Measurements from ENCODE around the gene RASA3.

The RASA3 gene

DNA sequence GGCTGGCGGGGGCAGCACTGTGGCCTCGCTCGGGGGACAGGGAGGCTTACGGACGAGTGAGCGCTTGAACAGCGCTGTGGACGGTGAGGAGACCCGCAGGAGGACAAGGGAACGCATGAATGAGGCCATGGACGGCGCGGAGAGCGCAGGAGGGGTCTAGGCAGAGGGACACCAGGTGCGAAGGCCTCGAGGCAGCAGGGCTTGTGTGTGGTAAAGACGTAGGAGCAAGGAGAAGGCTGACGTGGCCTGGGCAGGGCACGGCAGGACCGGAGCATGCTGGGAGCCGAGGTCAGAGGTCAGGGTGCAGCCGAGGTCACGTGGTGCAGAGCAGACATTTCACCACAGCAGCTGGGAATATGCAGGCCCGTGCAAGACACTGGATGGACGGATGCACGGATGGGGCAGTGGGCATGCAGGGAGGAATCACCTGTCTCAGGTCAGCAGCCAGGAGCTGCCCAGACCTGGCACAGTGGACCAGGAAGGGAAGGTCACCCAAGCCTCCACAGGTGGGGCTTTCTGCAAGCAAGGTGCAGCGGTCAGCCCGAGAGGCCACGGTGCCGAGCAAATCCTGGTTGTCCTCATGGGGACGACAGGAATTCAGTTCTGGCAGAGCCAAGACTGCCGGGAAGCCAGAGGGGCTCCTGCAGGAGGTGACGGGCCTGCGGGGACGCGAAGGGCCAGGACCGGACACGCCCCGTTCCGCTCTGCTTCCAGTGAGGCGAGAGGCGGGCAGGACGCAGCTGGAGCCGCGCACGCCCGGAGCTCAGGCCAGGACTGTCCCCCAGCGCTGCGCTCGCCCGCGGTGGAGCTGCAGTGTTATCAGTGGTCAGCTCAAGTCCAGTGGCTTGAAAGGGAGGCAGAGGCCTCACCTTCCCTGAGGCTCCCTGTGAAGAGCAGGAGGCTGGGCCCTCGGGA is 72.2 kb downstream of the RASA3 start:
- Histone ChIP-seq H3K36me3 (ENCODE audit: insufficient read depth, insufficient read length, low read length) (peaks cover 30% of the 10 kb centered on the region), H3K4me1 (ENCODE audit: insufficient read depth, insufficient read length) (peaks cover 19% of the 10 kb centered on the region), H3K4me3 (ENCODE audit: insufficient read length, low read depth) (no peak overlapping the region), H3K9me3 (ENCODE audit: insufficient read depth, low read length) (no peaks in the 10 kb centered on the region), H3K9ac (ENCODE audit: insufficient read length, low read depth) (no peak overlapping the region), H3K27me3 (ENCODE audit: insufficient read depth, insufficient read length) (no peaks in the 10 kb centered on the region)
- TF ChIP-seq ZNF274 (IDR thresholded peaks at IDR 0.05; ENCODE audit: low read depth, low read length) = no peak
- no peak for TF ChIP-seq SUZ12 (IDR thresholded peaks at IDR 0.05; ENCODE audit: extremely low read depth, insufficient read depth, insufficient read length)
- no peak for TF ChIP-seq YY1 (IDR thresholded peaks at IDR 0.05; ENCODE audit: insufficient read depth, insufficient read length)
- no peak for DNase-seq (ENCODE audit: low read depth, low spot score)

DNA sequence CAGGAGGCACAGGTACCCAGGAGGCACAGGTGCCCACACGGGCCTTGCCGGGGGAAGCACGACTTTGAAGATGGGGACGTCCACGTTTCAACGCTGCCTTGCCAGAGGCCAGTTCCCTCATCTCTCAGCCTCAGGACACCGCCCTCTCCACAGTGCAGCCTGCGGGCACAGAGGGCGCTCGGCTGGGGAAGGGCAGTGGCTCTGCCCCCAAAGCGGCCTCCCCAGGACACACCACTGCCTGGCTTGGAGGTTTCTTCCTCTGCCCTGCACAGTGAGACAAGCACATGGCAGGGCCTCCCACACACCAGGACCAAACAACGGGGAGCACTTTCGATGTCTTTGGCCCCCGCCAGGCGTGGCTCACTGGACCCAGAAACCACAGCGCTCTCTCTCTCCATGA is 73.0 kb downstream of the RASA3 start:
- no peak for DNase-seq (ENCODE audit: low read depth, low spot score)
- H3K4me1 ChIP-seq (ENCODE audit: insufficient read depth, insufficient read length) = peaks cover 26% of the 10 kb centered on the region
- no peak for TF ChIP-seq SUZ12 (IDR thresholded peaks at IDR 0.05; ENCODE audit: extremely low read depth, insufficient read depth, insufficient read length)
- TF ChIP-seq ZNF274 (IDR thresholded peaks at IDR 0.05; ENCODE audit: low read depth, low read length) = no peak
- TF ChIP-seq YY1 (IDR thresholded peaks at IDR 0.05; ENCODE audit: insufficient read depth, insufficient read length) = no peak
- H3K27me3 ChIP-seq (ENCODE audit: insufficient read depth, insufficient read length) = no peaks in the 10 kb centered on the region
- H3K36me3 ChIP-seq (ENCODE audit: insufficient read depth, insufficient read length, low read length) = peaks cover 36% of the 10 kb centered on the region
- no peaks in the 10 kb centered on the region for H3K9me3 ChIP-seq (ENCODE audit: insufficient read depth, low read length)
- H3K9ac ChIP-seq (ENCODE audit: insufficient read length, low read depth) = no peak overlapping the region
- H3K4me3 ChIP-seq (ENCODE audit: insufficient read length, low read depth) = no peak overlapping the region

DNA sequence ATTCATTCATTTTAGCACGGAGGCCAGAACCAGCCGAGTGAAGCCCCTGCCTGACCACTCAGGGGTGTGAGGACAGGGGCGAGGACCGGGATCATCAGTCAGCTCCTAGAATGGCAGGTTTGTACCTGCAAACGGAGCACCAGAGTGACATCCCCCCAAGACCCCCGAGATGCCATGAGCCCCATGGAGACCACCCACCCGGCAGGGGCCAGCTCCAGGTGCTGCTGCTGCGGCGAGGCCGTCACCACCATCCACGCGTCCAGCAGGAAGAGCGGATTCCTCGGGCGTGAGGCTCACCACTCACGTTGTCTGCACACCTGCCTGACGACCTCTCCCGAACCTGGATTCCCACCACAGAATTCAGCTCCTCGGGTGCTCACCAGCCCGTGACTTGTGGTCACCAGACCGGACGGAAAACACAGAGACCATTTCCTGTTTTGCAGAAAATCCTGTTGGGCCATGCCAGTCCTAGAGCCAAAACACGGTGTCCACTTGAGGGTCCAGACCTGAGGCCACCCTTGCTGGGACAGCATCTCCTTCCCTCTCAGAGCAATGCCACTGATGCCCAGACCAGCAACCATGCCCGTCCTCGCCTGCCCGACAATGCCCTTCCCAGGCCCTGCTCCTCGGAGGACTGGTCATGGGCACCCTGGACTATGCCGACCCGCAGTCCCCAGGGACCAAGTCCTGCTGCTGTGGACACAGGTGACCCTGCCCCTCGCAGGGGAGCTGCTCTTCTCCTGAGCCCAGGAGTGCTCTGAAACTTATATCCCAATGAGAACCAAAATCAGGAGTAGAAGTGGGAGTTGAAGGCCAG is 74.2 kb downstream of the RASA3 start:
- no peak for DNase-seq (ENCODE audit: low read depth, low spot score)
- no peak for TF ChIP-seq YY1 (IDR thresholded peaks at IDR 0.05; ENCODE audit: insufficient read depth, insufficient read length)
- TF ChIP-seq SUZ12 (IDR thresholded peaks at IDR 0.05; ENCODE audit: extremely low read depth, insufficient read depth, insufficient read length) = no peak
- no peak for TF ChIP-seq ZNF274 (IDR thresholded peaks at IDR 0.05; ENCODE audit: low read depth, low read length)
- no peaks in the 10 kb centered on the region for H3K9me3 ChIP-seq (ENCODE audit: insufficient read depth, low read length)
- H3K36me3 ChIP-seq (ENCODE audit: insufficient read depth, insufficient read length, low read length) = peaks cover 36% of the 10 kb centered on the region
- peaks cover 20% of the 10 kb centered on the region for H3K4me1 ChIP-seq (ENCODE audit: insufficient read depth, insufficient read length)
- no peak overlapping the region for H3K4me3 ChIP-seq (ENCODE audit: insufficient read length, low read depth)
- H3K27me3 ChIP-seq (ENCODE audit: insufficient read depth, insufficient read length) = no peaks in the 10 kb centered on the region
- H3K9ac ChIP-seq (ENCODE audit: insufficient read length, low read depth) = no peak overlapping the region

DNA sequence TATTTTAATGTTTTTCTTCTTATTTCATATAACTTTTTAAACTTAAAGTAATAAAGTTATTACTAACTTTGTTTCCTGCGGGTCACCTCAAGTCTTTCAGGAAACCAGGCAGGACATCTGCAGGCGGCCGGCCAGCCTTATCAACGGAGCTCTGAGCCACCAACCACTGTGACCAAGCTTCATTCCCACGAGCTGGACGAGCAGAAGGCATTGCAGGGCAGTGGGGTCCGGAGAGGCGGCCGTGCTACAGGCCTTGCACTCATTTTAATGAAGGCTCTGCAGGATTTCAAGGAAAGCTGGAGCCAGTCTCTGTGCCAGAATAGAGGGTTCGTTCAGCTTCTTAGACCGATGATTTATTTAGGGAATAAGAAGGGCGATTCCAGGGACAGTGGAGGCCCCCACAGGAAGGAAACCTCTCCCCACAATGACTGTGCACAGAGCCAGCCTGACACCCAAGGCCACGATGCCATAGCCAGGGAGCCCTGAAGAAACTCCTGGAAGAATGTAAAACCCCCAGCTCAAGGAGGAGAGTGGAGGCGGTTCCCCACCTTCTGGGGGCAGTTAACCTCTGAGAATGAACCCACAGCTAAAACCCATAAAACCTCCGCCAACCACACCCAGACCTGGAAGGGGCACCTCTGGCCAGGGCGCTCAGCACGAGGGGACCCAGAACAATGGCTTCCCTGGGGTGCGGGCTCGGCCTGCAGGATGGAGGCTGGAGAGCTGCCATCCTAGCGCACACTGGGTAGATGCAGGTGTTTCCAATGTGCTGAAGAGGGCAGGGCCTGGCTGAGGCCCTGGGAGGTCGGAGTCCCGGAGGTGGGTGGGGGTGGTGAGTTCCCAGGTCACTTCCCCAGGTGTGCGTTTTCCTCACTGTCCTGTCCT is 75.0 kb downstream of the RASA3 start:
- TF ChIP-seq ZNF274 (IDR thresholded peaks at IDR 0.05; ENCODE audit: low read depth, low read length) (no peak), YY1 (IDR thresholded peaks at IDR 0.05; ENCODE audit: insufficient read depth, insufficient read length) (no peak), SUZ12 (IDR thresholded peaks at IDR 0.05; ENCODE audit: extremely low read depth, insufficient read depth, insufficient read length) (no peak)
- Histone ChIP-seq H3K9ac (ENCODE audit: insufficient read length, low read depth) (no peak overlapping the region), H3K9me3 (ENCODE audit: insufficient read depth, low read length) (no peaks in the 10 kb centered on the region), H3K36me3 (ENCODE audit: insufficient read depth, insufficient read length, low read length) (peaks cover 36% of the 10 kb centered on the region), H3K4me3 (ENCODE audit: insufficient read length, low read depth) (no peak overlapping the region), H3K4me1 (ENCODE audit: insufficient read depth, insufficient read length) (peaks cover 22% of the 10 kb centered on the region), H3K27me3 (ENCODE audit: insufficient read depth, insufficient read length) (no peaks in the 10 kb centered on the region)
- DNase-seq (ENCODE audit: low read depth, low spot score) = no peak

- TF ChIP-seq YY1 (IDR thresholded peaks at IDR 0.05; ENCODE audit: insufficient read depth, insufficient read length) (no peak), ZNF274 (IDR thresholded peaks at IDR 0.05; ENCODE audit: low read depth, low read length) (no peak), SUZ12 (IDR thresholded peaks at IDR 0.05; ENCODE audit: extremely low read depth, insufficient read depth, insufficient read length) (no peak)
- H3K36me3 ChIP-seq (ENCODE audit: insufficient read depth, insufficient read length, low read length) = peaks cover 44% of the 10 kb centered on the region
- no peak overlapping the region for H3K4me3 ChIP-seq (ENCODE audit: insufficient read length, low read depth)
- no peak overlapping the region for H3K9ac ChIP-seq (ENCODE audit: insufficient read length, low read depth)
- no peak for DNase-seq (ENCODE audit: low read depth, low spot score)
- peaks cover 20% of the 10 kb centered on the region for H3K4me1 ChIP-seq (ENCODE audit: insufficient read depth, insufficient read length)
- no peaks in the 10 kb centered on the region for H3K9me3 ChIP-seq (ENCODE audit: insufficient read depth, low read length)
- no peaks in the 10 kb centered on the region for H3K27me3 ChIP-seq (ENCODE audit: insufficient read depth, insufficient read length)
Observed at GRCh38 chr13:114056205-114057013, 76.0 kb downstream of the RASA3 start.

DNA sequence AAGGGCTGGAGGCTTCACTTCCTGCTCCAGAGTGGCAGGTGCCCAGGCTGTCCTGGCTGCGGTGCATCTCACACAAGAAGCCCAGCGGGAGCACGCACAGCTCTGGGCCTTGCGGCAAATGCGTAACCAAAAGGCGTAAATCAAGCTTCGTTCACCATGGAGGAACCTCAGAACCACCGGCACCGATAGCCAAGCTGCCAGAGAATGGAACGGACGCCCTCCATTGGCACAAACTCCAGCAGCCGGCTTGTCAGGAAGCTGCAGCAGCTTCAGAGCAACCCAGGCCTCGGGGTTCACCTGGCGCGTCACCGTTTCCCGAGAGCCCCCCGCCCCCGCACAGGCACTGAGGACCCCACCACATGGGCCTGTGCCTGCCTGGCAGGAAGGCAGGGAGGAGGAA is 76.7 kb downstream of the RASA3 start:
- H3K4me1 ChIP-seq (ENCODE audit: insufficient read depth, insufficient read length) = peaks cover 20% of the 10 kb centered on the region
- peaks cover 48% of the 10 kb centered on the region for H3K36me3 ChIP-seq (ENCODE audit: insufficient read depth, insufficient read length, low read length)
- H3K9ac ChIP-seq (ENCODE audit: insufficient read length, low read depth) = no peak overlapping the region
- H3K27me3 ChIP-seq (ENCODE audit: insufficient read depth, insufficient read length) = no peaks in the 10 kb centered on the region
- H3K9me3 ChIP-seq (ENCODE audit: insufficient read depth, low read length) = no peaks in the 10 kb centered on the region
- TF ChIP-seq YY1 (IDR thresholded peaks at IDR 0.05; ENCODE audit: insufficient read depth, insufficient read length) (no peak), ZNF274 (IDR thresholded peaks at IDR 0.05; ENCODE audit: low read depth, low read length) (no peak), SUZ12 (IDR thresholded peaks at IDR 0.05; ENCODE audit: extremely low read depth, insufficient read depth, insufficient read length) (no peak)
- no peak for DNase-seq (ENCODE audit: low read depth, low spot score)
- H3K4me3 ChIP-seq (ENCODE audit: insufficient read length, low read depth) = no peak overlapping the region

Data from NT2/D1 (cell line).